Transverse colon (tissue), 4 donors: Measurements from ENCODE around the gene MPDU1.

ENCODE experiments used
- CTCF ChIP-seq, 5 experiments: fragments of 200-600 bp in 3 of 5; fragments of 450-650 bp in 2 of 5; sonication (generic) in 3 of 5; IDR thresholded peaks; 1 replicate in 2 of 5; 2 replicates in 3 of 5; pipeline ENCODE4 v1.5.1; 2016 to 2017; ENCODE audit warnings: antibody characterized with exemption in 5 of 5, inconsistent platforms in 3 of 5, mild to moderate bottlenecking in 2 of 5, moderate library complexity in 1 of 5
- EP300 ChIP-seq: sonication (generic); formaldehyde crosslinking; IDR thresholded peaks from one replicate; pipeline ENCODE4 v1.6.1; 2017; ENCODE audit warnings: antibody characterized with exemption, low read depth
- POLR2A ChIP-seq: fragments of 450-650 bp; IDR thresholded peaks from one replicate; pipeline ENCODE4 v1.6.1; 2016; ENCODE audit warnings: antibody characterized with exemption, mild to moderate bottlenecking, moderate library complexity
- POLR2AphosphoS5 ChIP-seq, 3 donors: sonication (generic); formaldehyde crosslinking; IDR thresholded peaks; one replicate each; pipeline ENCODE4 v1.6.1; 2016; ENCODE audit warnings: antibody characterized with exemption in 3 of 3

- TF ChIP-seq CTCF (IDR thresholded peaks at IDR 0.05) (no peak), POLR2A (no peak), EP300 (no peak), POLR2AphosphoS5 (IDR thresholded peaks at IDR 0.05) (no peak)
Measured at GRCh38 chr17:7636163-7636562, 52.5 kb downstream of the MPDU1 start.
